HG03571 (cell line): ENCODE measurements around the gene PPTC7.
"Not testable (repeated sequence)": the region's sequence is repeated elsewhere in the genome, so short reads cannot be mapped to it uniquely, and the experiment has no call there.

Experiments used
- ATAC-seq: cut with Tn5 transposase; IDR thresholded peaks from one replicate; pipeline ENCODE4 v1.9.1; 2021; ENCODE audit not compliant: unreplicated experiment

Gene PPTC7

GRCh38 chr12:110537605-110538409 is 45.3 kb downstream of the PPTC7 start:
- no peak for ATAC-seq

GRCh38 chr12:110536834-110537604 is 46.1 kb downstream of the PPTC7 start:
- ATAC-seq = no peak

- ATAC-seq = no peak
Measured at GRCh38 chr12:110534811-110535210, 48.3 kb downstream of the PPTC7 start.

- no peak for ATAC-seq
Measured at GRCh38 chr12:110533607-110534006, 49.5 kb downstream of the PPTC7 start.

GRCh38 chr12:110532644-110533043 is 50.5 kb downstream of the PPTC7 start:
- no peak for ATAC-seq

- ATAC-seq = peak; percentile 91
Measured at GRCh38 chr12:110531741-110532333, 51.3 kb downstream of the PPTC7 start.

- no peak for ATAC-seq
Measured at GRCh38 chr12:110530511-110530910, 52.6 kb downstream of the PPTC7 start.

GRCh38 chr12:110528277-110528839 is 54.8 kb downstream of the PPTC7 start:
- no peak for ATAC-seq

GRCh38 chr12:110520876-110521712 is 62.0 kb downstream of the PPTC7 start:
- not testable (repeated sequence) for ATAC-seq

- ATAC-seq = not testable (repeated sequence)
Measured at GRCh38 chr12:110518014-110518413, 65.1 kb downstream of the PPTC7 start.

GRCh38 chr12:110516995-110517394 is 66.1 kb downstream of the PPTC7 start:
- no peak for ATAC-seq

- ATAC-seq = no peak
Measured at GRCh38 chr12:110514363-110514762, 68.8 kb downstream of the PPTC7 start.

- ATAC-seq = no peak
Measured at GRCh38 chr12:110513842-110514241, 69.3 kb downstream of the PPTC7 start.

- ATAC-seq = no peak
Measured at GRCh38 chr12:110508071-110508586, 75.0 kb downstream of the PPTC7 start.

GRCh38 chr12:110505332-110505731 is 77.8 kb downstream of the PPTC7 start:
- no peak for ATAC-seq

- no peak for ATAC-seq
Measured at GRCh38 chr12:110503432-110503831, 79.7 kb downstream of the PPTC7 start.

GRCh38 chr12:110501752-110502738 is 81.1 kb downstream of the PPTC7 start, which contains the start of the genes RAD9B and VPS29:
TSS of gene RAD9B (plus strand) at chr12:110502331. CDS start at chr12:110502338, 7 bp downstream.
TSS of gene VPS29 (minus strand) at chr12:110502111. CDS start at chr12:110502051, 60 bp downstream.
- ATAC-seq = peak; percentile 88

GRCh38 chr12:110501399-110501751 is 81.7 kb downstream of the PPTC7 start:
- peak; percentile 30 for ATAC-seq
